Stimulated activated naive CD8-positive, alpha-beta T cell treated with anti-CD3 and anti-CD28 coated beads, Interleukin-15, Interleukin-2, amounts not matched to agents 100 ng/mL and 50 ng/mL, for 24 hours (primary cell): ENCODE results near the gene ECI1.
A peak's percentile ranks its signal among the peaks of the same experiment; 100 is the strongest.

Experiments used
- H3K27ac Mint-ChIP-seq: one replicate; pipeline ENCODE4 v1.8.0; 2021; ENCODE audit warnings: mild to moderate bottlenecking, mixed read lengths
- H3K27me3 Mint-ChIP-seq: one replicate; pipeline ENCODE4 v1.8.0; 2021; ENCODE audit warnings: mixed read lengths
- H3K36me3 Mint-ChIP-seq: one replicate; pipeline ENCODE4 v1.8.0; 2021; ENCODE audit warnings: low read depth, mixed read lengths
- H3K4me1 Mint-ChIP-seq: one replicate; pipeline ENCODE4 v1.8.0; 2021; ENCODE audit warnings: low read depth, mixed read lengths
- H3K4me3 Mint-ChIP-seq: one replicate; pipeline ENCODE4 v1.8.0; 2021; ENCODE audit warnings: mild to moderate bottlenecking, mixed read lengths
- H3K9me3 Mint-ChIP-seq: one replicate; pipeline ENCODE4 v1.8.0; 2021; ENCODE audit warnings: mixed read lengths

The ECI1 gene

GRCh38 chr16:2226245-2226793 lies 25.1 kb downstream of the ECI1 start:
- Mint-ChIP-seq H3K27me3 (no peaks in the 10 kb centered on the region), H3K27ac (no peak overlapping the region), H3K36me3 (peaks cover 8% of the 10 kb centered on the region), H3K9me3 (no peaks in the 10 kb centered on the region), H3K4me1 (peaks cover 18% of the 10 kb centered on the region), H3K4me3 (peak overlapping the region; percentile 41)

GRCh38 chr16:2223942-2224486 lies 27.4 kb downstream of the ECI1 start:
- H3K27me3 Mint-ChIP-seq: no peaks in the 10 kb centered on the region
- no peaks in the 10 kb centered on the region for H3K9me3 Mint-ChIP-seq
- H3K4me1 Mint-ChIP-seq: peaks cover 18% of the 10 kb centered on the region
- H3K27ac Mint-ChIP-seq: peak overlapping the region; percentile 71
- H3K4me3 Mint-ChIP-seq: peak overlapping the region; percentile 85
- peaks cover 4% of the 10 kb centered on the region for H3K36me3 Mint-ChIP-seq

GRCh38 chr16:2223221-2223941 lies 28.0 kb downstream of the ECI1 start, which contains the start of gene E4F1:
E4F1 (plus strand) TSS chr16:2223591; CDS start chr16:2223614, 23 bp downstream.
- Mint-ChIP-seq H3K9me3 (no peaks in the 10 kb centered on the region), H3K27ac (peak within 1 kb of the TSS; percentile 71), H3K4me3 (peak within 1 kb of the TSS; percentile 85), H3K4me1 (peaks cover 18% of the 10 kb centered on the region), H3K27me3 (no peaks in the 10 kb centered on the region), H3K36me3 (peaks cover 4% of the 10 kb centered on the region)

- Mint-ChIP-seq H3K27ac (peak overlapping the region; percentile 52), H3K9me3 (no peaks in the 10 kb centered on the region), H3K4me3 (peak overlapping the region; percentile 94), H3K4me1 (peaks cover 24% of the 10 kb centered on the region), H3K36me3 (peaks cover 21% of the 10 kb centered on the region), H3K27me3 (no peaks in the 10 kb centered on the region)
Observed at GRCh38 chr16:2216330-2216729, 35.1 kb downstream of the ECI1 start.

- peaks cover 25% of the 10 kb centered on the region for H3K36me3 Mint-ChIP-seq
- peaks cover 24% of the 10 kb centered on the region for H3K4me1 Mint-ChIP-seq
- peak within 1 kb of the TSS; percentile 96 for H3K27ac Mint-ChIP-seq
- H3K4me3 Mint-ChIP-seq: peak within 1 kb of the TSS; percentile 94
- no peaks in the 10 kb centered on the region for H3K9me3 Mint-ChIP-seq
- H3K27me3 Mint-ChIP-seq: no peaks in the 10 kb centered on the region
Observed at GRCh38 chr16:2214719-2214968, 36.7 kb downstream of the ECI1 start, which contains the start of gene PGP. PGP (minus strand) TSS chr16:2214840; CDS start chr16:2214777, 63 bp downstream.

GRCh38 chr16:2213817-2214718 lies 37.3 kb downstream of the ECI1 start:
- no peaks in the 10 kb centered on the region for H3K9me3 Mint-ChIP-seq
- peaks cover 25% of the 10 kb centered on the region for H3K36me3 Mint-ChIP-seq
- H3K27me3 Mint-ChIP-seq: no peaks in the 10 kb centered on the region
- peak overlapping the region; percentile 86 for H3K4me3 Mint-ChIP-seq
- H3K4me1 Mint-ChIP-seq: peaks cover 24% of the 10 kb centered on the region
- peak overlapping the region; percentile 52 for H3K27ac Mint-ChIP-seq

GRCh38 chr16:2212362-2213324 lies 38.7 kb downstream of the ECI1 start:
- Mint-ChIP-seq H3K9me3 (no peaks in the 10 kb centered on the region), H3K36me3 (peaks cover 32% of the 10 kb centered on the region), H3K4me3 (peak overlapping the region; percentile 86), H3K27me3 (no peaks in the 10 kb centered on the region), H3K4me1 (peaks cover 27% of the 10 kb centered on the region), H3K27ac (peak overlapping the region; percentile 58)

- peak overlapping the region; percentile 86 for H3K4me3 Mint-ChIP-seq
- peak overlapping the region; percentile 58 for H3K27ac Mint-ChIP-seq
- no peaks in the 10 kb centered on the region for H3K9me3 Mint-ChIP-seq
- peaks cover 36% of the 10 kb centered on the region for H3K36me3 Mint-ChIP-seq
- peaks cover 34% of the 10 kb centered on the region for H3K4me1 Mint-ChIP-seq
- no peaks in the 10 kb centered on the region for H3K27me3 Mint-ChIP-seq
Observed at GRCh38 chr16:2211923-2212347, 39.5 kb downstream of the ECI1 start.

GRCh38 chr16:2210386-2211365 lies 40.7 kb downstream of the ECI1 start, which contains the start of gene BRICD5:
BRICD5 (minus strand) TSS chr16:2210863; CDS start chr16:2210833, 30 bp downstream.
- Mint-ChIP-seq H3K36me3 (peaks cover 43% of the 10 kb centered on the region), H3K27me3 (no peaks in the 10 kb centered on the region), H3K27ac (no peak within 1 kb of the TSS), H3K9me3 (no peaks in the 10 kb centered on the region), H3K4me3 (peak within 1 kb of the TSS; percentile 86), H3K4me1 (peaks cover 40% of the 10 kb centered on the region)

- H3K27ac Mint-ChIP-seq: no peak overlapping the region
- H3K4me1 Mint-ChIP-seq: peaks cover 37% of the 10 kb centered on the region
- H3K36me3 Mint-ChIP-seq: peaks cover 43% of the 10 kb centered on the region
- H3K9me3 Mint-ChIP-seq: no peaks in the 10 kb centered on the region
- no peaks in the 10 kb centered on the region for H3K27me3 Mint-ChIP-seq
- H3K4me3 Mint-ChIP-seq: no peak overlapping the region
Observed at GRCh38 chr16:2210009-2210332, 41.4 kb downstream of the ECI1 start.

- no peak overlapping the region for H3K27ac Mint-ChIP-seq
- peaks cover 43% of the 10 kb centered on the region for H3K36me3 Mint-ChIP-seq
- peaks cover 41% of the 10 kb centered on the region for H3K4me1 Mint-ChIP-seq
- H3K27me3 Mint-ChIP-seq: no peaks in the 10 kb centered on the region
- no peaks in the 10 kb centered on the region for H3K9me3 Mint-ChIP-seq
- no peak overlapping the region for H3K4me3 Mint-ChIP-seq
Observed at GRCh38 chr16:2209258-2210008, 42.0 kb downstream of the ECI1 start.

- no peaks in the 10 kb centered on the region for H3K9me3 Mint-ChIP-seq
- no peak overlapping the region for H3K27ac Mint-ChIP-seq
- H3K4me3 Mint-ChIP-seq: no peak overlapping the region
- no peaks in the 10 kb centered on the region for H3K27me3 Mint-ChIP-seq
- peaks cover 43% of the 10 kb centered on the region for H3K36me3 Mint-ChIP-seq
- H3K4me1 Mint-ChIP-seq: peaks cover 44% of the 10 kb centered on the region
Observed at GRCh38 chr16:2208772-2209171, 42.6 kb downstream of the ECI1 start.
